ENCODE data around the gene BCL2. TPM values are rescaled to one million over a fixed set of nuclear protein-coding genes. Genes with fewer than 3 reads are reported as not detected.

Gene BCL2
- total RNA-seq, 1 donor from 2014 or later: 4.9 TPM

DNA sequence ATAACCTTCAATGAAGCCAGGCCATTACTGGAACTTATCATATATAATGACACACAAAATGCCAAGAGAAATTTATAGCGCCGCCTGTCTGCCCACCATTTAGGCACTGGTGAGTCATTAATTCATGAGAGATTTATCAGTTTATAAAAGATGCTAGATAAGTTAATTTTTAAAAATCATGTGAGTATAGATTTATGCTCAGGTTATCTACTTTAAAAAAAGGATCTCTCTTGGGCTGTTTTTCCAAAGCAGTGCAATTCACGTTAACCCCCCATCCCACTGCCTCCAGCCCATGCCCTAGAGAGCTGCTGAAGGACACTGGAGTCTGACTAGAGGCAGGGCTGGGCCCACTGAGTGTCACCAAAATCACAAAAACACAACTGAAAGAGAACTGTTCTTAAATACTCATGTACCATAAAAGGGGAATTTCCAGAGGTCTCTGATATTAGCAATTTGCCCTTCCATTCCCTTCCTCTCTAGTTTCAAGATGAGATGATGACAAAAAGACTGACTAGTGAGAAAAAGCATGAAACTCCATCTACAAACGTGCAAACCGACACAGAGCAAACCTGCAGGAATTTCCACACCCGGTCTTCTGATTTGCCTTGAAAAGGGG is 160.8 kb downstream of the BCL2 start:
- no peak for DNase-seq (ENCODE audit: low spot score)
- Mint-ChIP-seq H3K4me3 (no peak overlapping the region), H3K4me1 (peaks cover 35% of the 10 kb centered on the region), H3K27me3 (ENCODE audit: insufficient read depth, low read depth) (peaks cover 4% of the 10 kb centered on the region), H3K9me3 (no peaks in the 10 kb centered on the region), H3K27ac (no peak overlapping the region), H3K36me3 (no peaks in the 10 kb centered on the region)
- no peaks in the 10 kb centered on the region for H3K4me1 ChIP-seq
- H3K4me3 ChIP-seq: no peak overlapping the region
- no peak overlapping the region for H3K4me2 ChIP-seq
- no peak overlapping the region for H2AFZ ChIP-seq (replicated peaks)
- H3K27me3 ChIP-seq: no peaks in the 10 kb centered on the region
- H3K36me3 ChIP-seq: no peaks in the 10 kb centered on the region
- H3F3A ChIP-seq (ENCODE audit: low read depth): no peaks in the 10 kb centered on the region
- H3K9ac ChIP-seq: no peak overlapping the region
- no peak overlapping the region for H3K27ac ChIP-seq
- TF ChIP-seq EZH2phosphoT487 (IDR thresholded peaks at IDR 0.05) (no peak), EZH2 (IDR thresholded peaks at IDR 0.05) (no peak), CTCF (IDR thresholded peaks at IDR 0.05) (no peak)
- H3K9me3 ChIP-seq (ENCODE audit: low read depth): no peaks in the 10 kb centered on the region
- H3K79me2 ChIP-seq (ENCODE audit: low read depth): no peaks in the 10 kb centered on the region
- no peaks in the 10 kb centered on the region for H4K20me1 ChIP-seq (ENCODE audit: low read depth)

DNA sequence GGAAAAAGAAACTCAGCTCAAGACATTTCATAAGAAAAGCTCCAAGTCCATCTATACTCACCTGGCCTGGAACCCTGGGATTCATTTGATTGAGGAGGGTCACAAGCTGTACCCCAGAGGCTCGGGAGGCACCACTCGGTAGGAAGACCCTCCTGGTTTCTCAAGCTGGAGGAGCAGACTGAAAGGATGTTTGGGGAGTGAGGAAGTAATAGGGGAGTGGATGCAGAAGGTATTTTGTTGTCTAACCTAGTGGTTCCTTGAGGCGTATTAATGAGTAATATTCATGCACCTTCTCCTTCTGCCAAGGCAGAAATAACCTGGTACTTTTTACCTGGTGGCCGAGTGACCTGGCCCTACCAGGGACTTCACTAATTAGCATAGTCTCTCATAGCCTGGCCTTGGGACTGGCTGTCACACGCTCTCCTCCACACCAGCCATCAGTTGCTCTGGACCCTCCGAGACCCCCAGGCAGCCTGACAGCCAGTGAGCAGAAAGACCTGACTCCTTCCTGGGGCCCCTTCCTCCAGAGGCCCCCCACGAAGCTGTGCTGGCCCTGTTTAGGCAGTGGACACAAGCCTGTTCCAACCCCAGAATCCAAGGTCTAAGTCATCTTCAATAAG is 161.4 kb downstream of the BCL2 start:
- no peak for DNase-seq (ENCODE audit: low spot score)
- H3K9me3 Mint-ChIP-seq: no peaks in the 10 kb centered on the region
- no peak overlapping the region for H3K9ac ChIP-seq
- no peaks in the 10 kb centered on the region for H3K36me3 ChIP-seq
- H3K4me3 ChIP-seq: no peak overlapping the region
- no peak overlapping the region for H3K4me3 Mint-ChIP-seq
- no peak overlapping the region for H3K27ac Mint-ChIP-seq
- H3K4me1 Mint-ChIP-seq: peaks cover 35% of the 10 kb centered on the region
- TF ChIP-seq EZH2phosphoT487 (IDR thresholded peaks at IDR 0.05): no peak
- H3K27ac ChIP-seq: no peak overlapping the region
- H2AFZ ChIP-seq (replicated peaks): no peak overlapping the region
- H3K36me3 Mint-ChIP-seq: no peaks in the 10 kb centered on the region
- no peaks in the 10 kb centered on the region for H3K27me3 ChIP-seq
- no peaks in the 10 kb centered on the region for H3K4me1 ChIP-seq
- no peaks in the 10 kb centered on the region for H3K9me3 ChIP-seq (ENCODE audit: low read depth)
- H3K4me2 ChIP-seq: no peak overlapping the region
- H3K27me3 Mint-ChIP-seq (ENCODE audit: insufficient read depth, low read depth): peaks cover 6% of the 10 kb centered on the region
- H4K20me1 ChIP-seq (ENCODE audit: low read depth): no peaks in the 10 kb centered on the region
- H3F3A ChIP-seq (ENCODE audit: low read depth): no peaks in the 10 kb centered on the region
- no peaks in the 10 kb centered on the region for H3K79me2 ChIP-seq (ENCODE audit: low read depth)

- Mint-ChIP-seq H3K9me3 (no peaks in the 10 kb centered on the region), H3K4me1 (peaks cover 34% of the 10 kb centered on the region), H3K36me3 (no peaks in the 10 kb centered on the region), H3K27me3 (ENCODE audit: insufficient read depth, low read depth) (peaks cover 6% of the 10 kb centered on the region), H3K4me3 (no peak overlapping the region), H3K27ac (no peak overlapping the region)
- Histone ChIP-seq H3K4me3 (no peak overlapping the region), H3K9ac (no peak overlapping the region), H3K27ac (no peak overlapping the region), H3K79me2 (ENCODE audit: low read depth) (no peaks in the 10 kb centered on the region), H4K20me1 (ENCODE audit: low read depth) (no peaks in the 10 kb centered on the region), H3K9me3 (ENCODE audit: low read depth) (no peaks in the 10 kb centered on the region), H3K4me1 (no peaks in the 10 kb centered on the region), H3K36me3 (no peaks in the 10 kb centered on the region), H3F3A (ENCODE audit: low read depth) (no peaks in the 10 kb centered on the region), H3K27me3 (no peaks in the 10 kb centered on the region), H2AFZ (replicated peaks) (no peak overlapping the region), H3K4me2 (no peak overlapping the region)
- no peak for DNase-seq (ENCODE audit: low spot score)
- no peak for TF ChIP-seq CTCF (IDR thresholded peaks at IDR 0.05)
- no peak for TF ChIP-seq EZH2phosphoT487 (IDR thresholded peaks at IDR 0.05)
- no peak for TF ChIP-seq EZH2 (IDR thresholded peaks at IDR 0.05)
Observed at GRCh38 chr18:63157293-63158011, 162.1 kb downstream of the BCL2 start.
